HCT116 (cell line): ENCODE data around the gene HHAT. TPM values are rescaled to one million over a fixed set of nuclear protein-coding genes. Genes with fewer than 3 reads are reported as not detected.

ENCODE experiments used
- ATAC-seq: fragments of 200-7000 bp; cut with Tn5 transposase; 2 replicates; pipeline ENCODE4 v1.9.1; 2020; ENCODE audit warnings: mild to moderate bottlenecking, moderate library complexity
- BruUV-seq: library from RNA; stranded (reverse); fragments of 400-500 nt; replicated peaks from 2 replicates; lab custom pipeline; 2021; lab: Mats Ljungman, UMichigan
- CTCF ChIA-PET: fragments of 300-600 bp; sonication (Branson Sonifier 250); formaldehyde crosslinking; loops from one replicate; lab custom pipeline; 2021; ENCODE audit warnings: antibody characterized with exemption; lab: Charles Lee
- POLR2A ChIA-PET: fragments of 300-600, 350-600 bp; sonication (Branson Sonifier 250); formaldehyde crosslinking; loops from one replicate; lab custom pipeline; 2021; ENCODE audit warnings: antibody characterized with exemption; lab: Charles Lee
- RAD21 ChIA-PET, 2 experiments: fragments of 300-600 bp; sonication (Branson Sonifier 250); formaldehyde crosslinking; loops; one replicate each; lab custom pipeline; 2023; ENCODE audit warnings: low total read pairs in 2 of 2; ENCODE audit not compliant: uncharacterized antibody in 2 of 2, unreplicated experiment in 2 of 2, low non-redundant PET in 1 of 2; lab: Charles Lee
- DNase-seq: peaks from one replicate; pipeline ENCODE4 v3.0.0-alpha.2; 2010; ENCODE audit warnings: low read depth, low spot score
- H2AFZ ChIP-seq: fragments of 200-600 bp; shearing (Covaris generic), sonication (generic); 2 replicates; pipeline ENCODE4 v1.6.1; 2017; ENCODE audit warnings: low read depth, mixed run types, mixed read lengths, antibody characterized with exemption, low read length; ENCODE audit not compliant: poor library complexity, severe bottlenecking
- H3K27ac ChIP-seq: 2 replicates; pipeline ENCODE4 v1.5.1; 2012; ENCODE audit warnings: low read depth, low read length
- H3K27me3 ChIP-seq: fragments of 200-600 bp; sonication (generic); 2 replicates; pipeline ENCODE4 v1.6.1; 2016; ENCODE audit warnings: mixed run types, low read length, mixed read lengths; ENCODE audit not compliant: insufficient read depth
- H3K36me3 ChIP-seq, 2 experiments: fragments of 200-500 bp in 1 of 2; fragments of 200-600 bp in 1 of 2; sonication (Bioruptor generic) in 1 of 2; sonication (generic) in 1 of 2; 2 replicates each; pipeline versions ENCODE4 v1.5.1 to v1.6.1; 2014 to 2016; ENCODE audit warnings: low read length in 2 of 2, inconsistent platforms in 1 of 2, mixed read lengths in 1 of 2, mixed run types in 1 of 2; ENCODE audit not compliant: insufficient read depth in 2 of 2, control insufficient read depth in 1 of 2
- H3K4me1 ChIP-seq, 2 experiments: fragments of 200-600 bp in 1 of 2; sonication (generic) in 1 of 2; 2 replicates each; pipeline versions ENCODE4 v1.5.1 to v1.6.1; 2012 to 2017; ENCODE audit warnings: low read length in 2 of 2, inconsistent platforms in 1 of 2, mild to moderate bottlenecking in 1 of 2, mixed read lengths in 1 of 2, mixed run types in 1 of 2, moderate library complexity in 1 of 2; ENCODE audit not compliant: insufficient read depth in 2 of 2, control insufficient read depth in 1 of 2
- H3K4me2 ChIP-seq: fragments of 200-600 bp; sonication (generic); 2 replicates; pipeline ENCODE4 v1.6.1; 2017; ENCODE audit warnings: mixed run types, low read length, mixed read lengths
- H3K4me3 ChIP-seq, 2 experiments: fragments of 200-600 bp in 1 of 2; sonication (generic) in 1 of 2; replicated peaks in 1 of 2; 2 replicates each; pipeline ENCODE4 v1.5.1; 2011 to 2016; ENCODE audit warnings: low read length in 2 of 2, control low read depth in 1 of 2, low read depth in 1 of 2, mild to moderate bottlenecking in 1 of 2, mixed read lengths in 1 of 2, mixed run types in 1 of 2
- H3K79me2 ChIP-seq: fragments of 200-600 bp; sonication (generic); 2 replicates; pipeline ENCODE4 v1.6.1; 2017; ENCODE audit warnings: mild to moderate bottlenecking, mixed run types, low read length, moderate library complexity, mixed read lengths; ENCODE audit not compliant: insufficient read depth
- H3K9ac ChIP-seq: fragments of 200-600 bp; sonication (generic); 2 replicates; pipeline ENCODE4 v1.6.1; 2016; ENCODE audit warnings: low read length, mixed read lengths
- H3K9me2 ChIP-seq: fragments of 200-600 bp; sonication (generic), shearing (Covaris generic); 2 replicates; pipeline ENCODE4 v1.6.1; 2017; ENCODE audit warnings: mixed run types, mild to moderate bottlenecking, moderate library complexity; ENCODE audit not compliant: insufficient read depth
- H3K9me3 ChIP-seq, 2 experiments: fragments of 200-500 bp in 1 of 2; fragments of 200-600 bp in 1 of 2; sonication (Bioruptor generic) in 1 of 2; sonication (generic) in 1 of 2; 2 replicates each; pipeline ENCODE4 v1.6.1; 2014 to 2017; ENCODE audit warnings: low read length in 2 of 2, mixed read lengths in 2 of 2, inconsistent platforms in 1 of 2, low read depth in 1 of 2, mild to moderate bottlenecking in 1 of 2, mixed run types in 1 of 2, moderate library complexity in 1 of 2; ENCODE audit not compliant: control insufficient read depth in 1 of 2, insufficient read depth in 1 of 2
- H4K20me1 ChIP-seq: fragments of 200-600 bp; sonication (generic), shearing (Covaris generic); 2 replicates; pipeline ENCODE4 v1.6.1; 2017; ENCODE audit warnings: mixed run types, mild to moderate bottlenecking, moderate library complexity; ENCODE audit not compliant: insufficient read depth
- CEBPB ChIP-seq: IDR thresholded peaks from 2 replicates; pipeline ENCODE4 v1.6.1; 2012; ENCODE audit warnings: low read depth
- EGR1 ChIP-seq: IDR thresholded peaks from 2 replicates; pipeline ENCODE4 v1.6.1; 2012; ENCODE audit warnings: low read depth
- ELF1 ChIP-seq: IDR thresholded peaks from 2 replicates; pipeline ENCODE4 v1.6.1; 2012; ENCODE audit warnings: low read depth, borderline replicate concordance
- EZH2 ChIP-seq: fragments of 200-600 bp; sonication (generic); IDR thresholded peaks from 2 replicates; pipeline ENCODE4 v1.6.1; 2017; ENCODE audit warnings: antibody characterized with exemption, mixed run types
- EZH2phosphoT487 ChIP-seq: fragments of 200-600 bp; IDR thresholded peaks from 2 replicates; pipeline ENCODE4 v1.6.1; 2018; ENCODE audit warnings: antibody characterized with exemption, borderline replicate concordance
- FOSL1 ChIP-seq: IDR thresholded peaks from 2 replicates; pipeline ENCODE4 v1.6.1; 2012; ENCODE audit warnings: low read depth
- JUND ChIP-seq: IDR thresholded peaks from 2 replicates; pipeline ENCODE4 v1.6.1; 2012
- POLR2AphosphoS5 ChIP-seq: IDR thresholded peaks from 2 replicates; pipeline ENCODE4 v1.6.1; 2011; ENCODE audit warnings: mild to moderate bottlenecking, low read depth, low read length, moderate library complexity
- RAD21 ChIP-seq: IDR thresholded peaks from 2 replicates; pipeline ENCODE4 v1.6.1; 2012; ENCODE audit warnings: low read depth, mild to moderate bottlenecking
- SP1 ChIP-seq: IDR thresholded peaks from 2 replicates; pipeline ENCODE4 v1.6.1; 2012; ENCODE audit warnings: low read depth
- YY1 ChIP-seq: IDR thresholded peaks from 2 replicates; pipeline ENCODE4 v1.6.1; 2011; ENCODE audit warnings: low read length, low read depth, moderate library complexity, mild to moderate bottlenecking; ENCODE audit not compliant: insufficient replicate concordance; ENCODE audit errors: extremely low read depth
- ZNF274 ChIP-seq: fragments of 200-500 bp; sonication (Bioruptor generic); IDR thresholded peaks from 2 replicates; pipeline ENCODE4 v1.6.1; 2014; ENCODE audit warnings: mild to moderate bottlenecking, low read depth, low read length, inconsistent platforms
- intact Hi-C: fragments of 100-400 bp; cut with micrococcal nuclease; formaldehyde crosslinking; loops from 2 replicates; pipeline ENCODE4 v1.10.0; 2022
- total RNA-seq: library from RNA; stranded (reverse); gene quantifications from one replicate; pipeline ENCODE4 v1.2.1, GENCODE V29; 2021; ENCODE audit not compliant: unreplicated experiment
- TF ChIP-seq, protein P1 (sequence below): IDR thresholded peaks from 2 replicates; pipeline ENCODE4 v1.6.1; 2012
- TF ChIP-seq, protein P2 (sequence below): IDR thresholded peaks from 2 replicates; pipeline ENCODE4 v1.6.1; 2012
- TF ChIP-seq, protein P3 (sequence below), 3 experiments: fragments of 200-600 bp in 1 of 3; sonication (generic) in 1 of 3; IDR thresholded peaks in 2 of 3; conservative IDR thresholded peaks in 1 of 3; 2 replicates each; pipeline ENCODE4 v1.5.1; 2012 to 2017; ENCODE audit warnings: low read depth in 2 of 3, low read length in 2 of 3, antibody characterized with exemption in 1 of 3, borderline replicate concordance in 1 of 3, control low read depth in 1 of 3, mild to moderate bottlenecking in 1 of 3, mixed read lengths in 1 of 3, mixed run types in 1 of 3, moderate library complexity in 1 of 3; ENCODE audit not compliant: insufficient read depth in 1 of 3

The HHAT gene
- total RNA-seq, 1 experiment from 2014 or later = 2.7 TPM

DNA sequence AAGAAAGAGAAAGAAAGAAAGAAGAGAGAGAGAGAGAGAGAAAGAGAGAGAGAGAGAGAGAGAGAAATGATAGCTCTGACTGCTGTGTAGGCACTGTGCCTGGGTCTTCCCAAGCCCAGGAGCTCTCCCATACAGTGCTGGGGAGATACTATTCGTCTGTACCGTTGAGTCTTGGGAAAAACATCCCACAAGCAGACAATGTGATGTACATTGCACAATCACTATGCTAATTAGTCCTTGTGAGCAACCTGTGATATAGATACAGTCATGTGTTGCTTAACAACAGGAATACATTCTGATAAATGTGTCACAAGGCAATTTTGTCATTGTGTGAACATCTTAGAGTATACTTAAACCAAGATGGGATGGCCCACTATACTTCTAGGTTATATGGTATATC, 381.0 kb downstream of the HHAT start:
- POLR2A ChIA-PET = no interaction called here
- no peak for TF ChIP-seq ELF1
- TF ChIP-seq CEBPB = no peak
- no peak for TF ChIP-seq JUND
- TF ChIP-seq POLR2AphosphoS5 = no peak
- TF ChIP-seq, protein P1, sequence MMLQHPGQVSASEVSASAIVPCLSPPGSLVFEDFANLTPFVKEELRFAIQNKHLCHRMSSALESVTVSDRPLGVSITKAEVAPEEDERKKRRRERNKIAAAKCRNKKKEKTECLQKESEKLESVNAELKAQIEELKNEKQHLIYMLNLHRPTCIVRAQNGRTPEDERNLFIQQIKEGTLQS = no peak
- no peak for TF ChIP-seq RAD21
- TF ChIP-seq, protein P2, sequence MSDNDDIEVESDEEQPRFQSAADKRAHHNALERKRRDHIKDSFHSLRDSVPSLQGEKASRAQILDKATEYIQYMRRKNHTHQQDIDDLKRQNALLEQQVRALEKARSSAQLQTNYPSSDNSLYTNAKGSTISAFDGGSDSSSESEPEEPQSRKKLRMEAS = no peak
- TF ChIP-seq, protein P3, sequence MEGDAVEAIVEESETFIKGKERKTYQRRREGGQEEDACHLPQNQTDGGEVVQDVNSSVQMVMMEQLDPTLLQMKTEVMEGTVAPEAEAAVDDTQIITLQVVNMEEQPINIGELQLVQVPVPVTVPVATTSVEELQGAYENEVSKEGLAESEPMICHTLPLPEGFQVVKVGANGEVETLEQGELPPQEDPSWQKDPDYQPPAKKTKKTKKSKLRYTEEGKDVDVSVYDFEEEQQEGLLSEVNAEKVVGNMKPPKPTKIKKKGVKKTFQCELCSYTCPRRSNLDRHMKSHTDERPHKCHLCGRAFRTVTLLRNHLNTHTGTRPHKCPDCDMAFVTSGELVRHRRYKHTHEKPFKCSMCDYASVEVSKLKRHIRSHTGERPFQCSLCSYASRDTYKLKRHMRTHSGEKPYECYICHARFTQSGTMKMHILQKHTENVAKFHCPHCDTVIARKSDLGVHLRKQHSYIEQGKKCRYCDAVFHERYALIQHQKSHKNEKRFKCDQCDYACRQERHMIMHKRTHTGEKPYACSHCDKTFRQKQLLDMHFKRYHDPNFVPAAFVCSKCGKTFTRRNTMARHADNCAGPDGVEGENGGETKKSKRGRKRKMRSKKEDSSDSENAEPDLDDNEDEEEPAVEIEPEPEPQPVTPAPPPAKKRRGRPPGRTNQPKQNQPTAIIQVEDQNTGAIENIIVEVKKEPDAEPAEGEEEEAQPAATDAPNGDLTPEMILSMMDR (IDR thresholded peaks at IDR 0.05 in 2 of 3, conservative IDR thresholded peaks at IDR 0.05 in 1 of 3; ENCODE audit: borderline replicate concordance in 1 of 3, insufficient read depth in 1 of 3, low read depth in 2 of 3, low read length in 2 of 3) = no peak
- no peak for TF ChIP-seq FOSL1
- TF ChIP-seq SP1 = no peak
- no peak for TF ChIP-seq ZNF274
- no peak for TF ChIP-seq EGR1
- TF ChIP-seq YY1 = no peak
- no peak for TF ChIP-seq EZH2
- no peak for TF ChIP-seq EZH2phosphoT487
- TF ChIP-seq, all 23 proteins: peak for 0
- H2AFZ ChIP-seq = no peak overlapping the region
- H4K20me1 ChIP-seq = no peaks in the 10 kb centered on the region
- RAD21 ChIA-PET = no interaction called here
- no peaks in the 10 kb centered on the region for H3K79me2 ChIP-seq
- H3K9ac ChIP-seq = no peak overlapping the region
- no peak for DNase-seq
- H3K27me3 ChIP-seq = peaks cover 35% of the 10 kb centered on the region
- CTCF ChIA-PET = interaction anchor here (1.0 kb wide), 1 partner anchor 424 kb away, joined by 3 read pairs; the partner anchor contains the start of gene KCNH1
- H3K27ac ChIP-seq = no peak overlapping the region
- H3K9me2 ChIP-seq = no peaks in the 10 kb centered on the region
- no peaks in the 10 kb centered on the region for H3K36me3 ChIP-seq
- no peak for ATAC-seq
- no peaks in the 10 kb centered on the region for H3K4me1 ChIP-seq
- no peaks in the 10 kb centered on the region for H3K9me3 ChIP-seq
- H3K4me2 ChIP-seq = no peak overlapping the region
- no peak overlapping the region for H3K4me3 ChIP-seq
- intact Hi-C loops = no loop called here
- no TSS peak for BruUV-seq
